ENCODE measurements around the gene SCN2B.

SCN2B gene

DNA sequence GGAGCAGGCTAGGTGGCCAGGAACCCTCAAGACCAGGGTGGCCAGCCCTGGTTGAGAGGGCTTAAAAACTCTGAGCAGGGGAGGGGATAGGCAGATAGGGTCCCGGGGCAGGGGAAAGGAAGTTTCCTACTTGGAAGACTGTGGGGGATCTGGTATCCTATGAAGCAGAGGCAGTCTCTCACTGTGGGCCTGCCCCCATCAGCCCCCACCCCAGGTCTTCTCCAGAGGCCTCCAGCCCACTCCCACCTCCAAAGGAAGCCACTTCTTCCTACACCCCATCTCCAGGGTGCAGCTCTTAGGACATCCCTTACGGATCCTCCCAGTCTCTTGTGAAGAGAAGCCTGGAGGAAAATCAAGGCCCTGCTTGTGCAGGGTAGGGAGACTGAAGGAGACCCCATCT is 40.1 kb downstream of the SCN2B start:
- Histone ChIP-seq H3K27ac (no peak overlapping the region), H2AFZ (no peak overlapping the region), H3K4me3 (ENCODE audit: low read depth, low read length) (no peak overlapping the region), H3K4me2 (ENCODE audit: low read length) (no peak overlapping the region), H3K27me3 (ENCODE audit: control insufficient read depth, insufficient read depth, low read length) (no peaks in the 10 kb centered on the region), H3K9me3 (ENCODE audit: control insufficient read depth, low read length) (no peaks in the 10 kb centered on the region), H3K36me3 (ENCODE audit: control insufficient read depth, insufficient read depth, low read length) (no peaks in the 10 kb centered on the region), H3K4me1 (no peaks in the 10 kb centered on the region), H3K9ac (no peak overlapping the region), H3K79me2 (no peaks in the 10 kb centered on the region)
- TF ChIP-seq, protein P1, sequence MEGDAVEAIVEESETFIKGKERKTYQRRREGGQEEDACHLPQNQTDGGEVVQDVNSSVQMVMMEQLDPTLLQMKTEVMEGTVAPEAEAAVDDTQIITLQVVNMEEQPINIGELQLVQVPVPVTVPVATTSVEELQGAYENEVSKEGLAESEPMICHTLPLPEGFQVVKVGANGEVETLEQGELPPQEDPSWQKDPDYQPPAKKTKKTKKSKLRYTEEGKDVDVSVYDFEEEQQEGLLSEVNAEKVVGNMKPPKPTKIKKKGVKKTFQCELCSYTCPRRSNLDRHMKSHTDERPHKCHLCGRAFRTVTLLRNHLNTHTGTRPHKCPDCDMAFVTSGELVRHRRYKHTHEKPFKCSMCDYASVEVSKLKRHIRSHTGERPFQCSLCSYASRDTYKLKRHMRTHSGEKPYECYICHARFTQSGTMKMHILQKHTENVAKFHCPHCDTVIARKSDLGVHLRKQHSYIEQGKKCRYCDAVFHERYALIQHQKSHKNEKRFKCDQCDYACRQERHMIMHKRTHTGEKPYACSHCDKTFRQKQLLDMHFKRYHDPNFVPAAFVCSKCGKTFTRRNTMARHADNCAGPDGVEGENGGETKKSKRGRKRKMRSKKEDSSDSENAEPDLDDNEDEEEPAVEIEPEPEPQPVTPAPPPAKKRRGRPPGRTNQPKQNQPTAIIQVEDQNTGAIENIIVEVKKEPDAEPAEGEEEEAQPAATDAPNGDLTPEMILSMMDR (IDR thresholded peaks at IDR 0.05): no peak

DNA sequence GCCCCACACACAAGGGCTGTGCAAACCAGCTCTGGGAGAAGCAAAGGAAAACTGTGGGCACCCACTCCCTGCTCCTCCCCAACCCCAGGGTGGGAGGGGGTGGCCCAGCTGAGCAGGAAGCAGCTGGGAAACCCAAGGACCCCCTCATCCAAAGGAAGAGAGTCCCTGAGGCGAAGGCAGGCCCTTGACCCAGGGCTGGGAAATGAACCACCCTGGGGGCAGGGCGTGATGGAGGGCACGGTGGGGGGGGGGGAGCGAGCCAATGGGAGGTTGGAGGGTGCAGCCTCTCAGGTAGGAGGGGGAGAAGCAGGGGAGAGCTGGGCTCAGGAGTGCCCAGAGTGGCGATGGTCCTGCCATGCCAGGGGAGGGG is 40.7 kb downstream of the SCN2B start:
- no peaks in the 10 kb centered on the region for H3K36me3 ChIP-seq (ENCODE audit: control insufficient read depth, insufficient read depth, low read length)
- H3K4me1 ChIP-seq: no peaks in the 10 kb centered on the region
- no peak overlapping the region for H3K9ac ChIP-seq
- TF ChIP-seq, protein P1 (IDR thresholded peaks at IDR 0.05): no peak
- no peaks in the 10 kb centered on the region for H3K79me2 ChIP-seq
- H2AFZ ChIP-seq: no peak overlapping the region
- no peak overlapping the region for H3K4me2 ChIP-seq (ENCODE audit: low read length)
- H3K4me3 ChIP-seq (ENCODE audit: low read depth, low read length): no peak overlapping the region
- no peaks in the 10 kb centered on the region for H3K9me3 ChIP-seq (ENCODE audit: control insufficient read depth, low read length)
- H3K27ac ChIP-seq: no peak overlapping the region
- no peaks in the 10 kb centered on the region for H3K27me3 ChIP-seq (ENCODE audit: control insufficient read depth, insufficient read depth, low read length)

DNA sequence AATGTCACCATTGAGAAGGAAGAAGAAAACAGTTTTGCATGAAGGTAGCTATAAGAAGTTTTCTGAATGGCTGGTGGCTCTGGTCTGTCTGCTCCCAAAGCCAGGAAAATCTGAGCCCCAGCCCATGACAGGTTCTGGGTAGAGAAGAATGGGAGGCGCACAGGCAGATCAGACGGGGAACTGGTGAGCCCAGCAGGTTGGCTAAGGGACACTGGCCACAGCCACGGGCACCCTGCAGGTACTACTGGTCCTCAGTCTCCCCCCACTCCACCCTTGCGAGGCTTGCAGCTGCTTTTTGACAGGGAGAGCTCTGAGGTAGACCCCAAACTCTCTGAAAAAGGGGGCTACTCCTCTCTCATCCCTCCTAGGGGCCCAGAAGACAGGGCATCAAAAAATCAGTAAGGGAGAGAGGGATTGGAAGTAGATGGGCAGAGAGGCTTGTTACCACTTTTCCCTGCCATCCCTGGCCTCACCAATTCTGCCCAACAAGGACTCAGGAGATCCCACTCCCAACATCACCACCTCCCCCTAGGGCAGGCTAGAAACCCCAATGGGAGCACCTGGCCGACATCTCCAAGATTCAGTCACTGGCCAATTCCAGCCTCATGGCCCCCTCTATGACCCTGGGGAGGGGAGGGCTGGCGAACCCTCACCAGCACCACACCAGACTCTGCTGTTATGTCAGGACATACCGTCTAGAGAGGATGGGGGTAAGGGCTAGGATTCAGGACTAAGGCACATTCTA is 41.2 kb downstream of the SCN2B start:
- TF ChIP-seq, protein P1 (IDR thresholded peaks at IDR 0.05): no peak
- no peak overlapping the region for H3K27ac ChIP-seq
- H3K36me3 ChIP-seq (ENCODE audit: control insufficient read depth, insufficient read depth, low read length): no peaks in the 10 kb centered on the region
- H2AFZ ChIP-seq: no peak overlapping the region
- no peak overlapping the region for H3K4me2 ChIP-seq (ENCODE audit: low read length)
- no peak overlapping the region for H3K9ac ChIP-seq
- H3K27me3 ChIP-seq (ENCODE audit: control insufficient read depth, insufficient read depth, low read length): no peaks in the 10 kb centered on the region
- H3K4me1 ChIP-seq: no peaks in the 10 kb centered on the region
- no peaks in the 10 kb centered on the region for H3K79me2 ChIP-seq
- H3K4me3 ChIP-seq (ENCODE audit: low read depth, low read length): no peak overlapping the region
- no peaks in the 10 kb centered on the region for H3K9me3 ChIP-seq (ENCODE audit: control insufficient read depth, low read length)

DNA sequence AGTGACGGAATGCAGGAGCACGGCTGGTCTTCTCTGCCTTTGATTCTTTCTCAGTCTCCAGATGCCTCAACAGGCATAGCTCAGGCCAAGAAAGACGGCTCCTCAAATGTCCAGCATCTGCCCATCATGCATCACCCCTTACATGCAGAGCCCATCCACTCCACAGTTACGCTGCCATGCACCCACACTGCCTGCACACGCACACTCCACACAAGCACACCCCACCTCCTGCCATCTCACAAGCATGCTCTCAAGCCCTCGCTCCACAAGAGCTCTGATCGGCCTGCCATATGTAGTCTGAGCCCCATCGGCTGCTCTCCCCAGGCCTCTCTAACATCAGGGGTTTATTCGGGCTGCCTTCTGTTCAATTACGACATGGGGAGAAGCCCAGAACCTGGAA is 42.6 kb downstream of the SCN2B start:
- Histone ChIP-seq H3K4me1 (no peaks in the 10 kb centered on the region), H2AFZ (no peak overlapping the region), H3K9ac (no peak overlapping the region), H3K4me3 (ENCODE audit: low read depth, low read length) (no peak overlapping the region), H3K4me2 (ENCODE audit: low read length) (no peak overlapping the region), H3K27ac (no peak overlapping the region), H3K79me2 (no peaks in the 10 kb centered on the region), H3K27me3 (ENCODE audit: control insufficient read depth, insufficient read depth, low read length) (no peaks in the 10 kb centered on the region), H3K9me3 (ENCODE audit: control insufficient read depth, low read length) (no peaks in the 10 kb centered on the region), H3K36me3 (ENCODE audit: control insufficient read depth, insufficient read depth, low read length) (no peaks in the 10 kb centered on the region)
- TF ChIP-seq, protein P1 (IDR thresholded peaks at IDR 0.05): no peak
